SK-N-SH (cell line): ENCODE results near the gene ATXN10. TPM values are rescaled to one million over a fixed set of nuclear protein-coding genes. Genes with fewer than 3 reads are reported as not detected.
A peak's percentile ranks its signal among the peaks of the same experiment; 100 is the strongest.
"Not testable (repeated sequence)": the region's sequence is repeated elsewhere in the genome, so short reads cannot be mapped to it uniquely, and the experiment has no call there.

Experiments
- CTCF ChIA-PET: fragments of 300-600, 350-600 bp; formaldehyde crosslinking; extraction: SDS; loops from one replicate; lab custom pipeline; 2021; lab: Yijun Ruan, JAX
- POLR2A ChIA-PET: fragments of 350-600 bp; sonication (Branson Sonifier 250); formaldehyde crosslinking; extraction: SDS; loops from one replicate; lab custom pipeline; 2020; ENCODE audit warnings: antibody characterized with exemption, inconsistent platforms; lab: Yijun Ruan, JAX
- DNase-seq: peaks from one replicate; pipeline ENCODE4 v3.0.0; 2012
- H2AFZ ChIP-seq: fragments of 200-600 bp; sonication (generic); 2 replicates; pipeline ENCODE4 v1.8.1; 2016; ENCODE audit warnings: antibody characterized with exemption, mild to moderate bottlenecking, low read depth
- H3F3A ChIP-seq: fragments of 200-600 bp; sonication (generic); replicated peaks from 2 replicates; pipeline ENCODE3; 2016; ENCODE audit warnings: antibody characterized with exemption, mild to moderate bottlenecking; ENCODE audit not compliant: insufficient read depth
- H3K27ac ChIP-seq, 2 experiments: fragments of 200-500 bp in 1 of 2; fragments of 200-600 bp in 1 of 2; sonication (Bioruptor generic) in 1 of 2; sonication (generic), shearing (Covaris generic) in 1 of 2; 2 replicates each; pipeline versions ENCODE4 v1.5.1 to v1.6.1; 2014 to 2016; ENCODE audit warnings: low read depth in 2 of 2, inconsistent platforms in 1 of 2, low read length in 1 of 2, mild to moderate bottlenecking in 1 of 2, mixed read lengths in 1 of 2
- H3K27me3 ChIP-seq: fragments of 200-600 bp; sonication (generic), shearing (Covaris generic); 2 replicates; pipeline ENCODE4 v1.6.1; 2016; ENCODE audit warnings: mixed run types; ENCODE audit not compliant: insufficient read depth
- H3K36me3 ChIP-seq, 2 experiments: fragments of 200-500 bp in 1 of 2; fragments of 200-600 bp in 1 of 2; sonication (Bioruptor generic) in 1 of 2; sonication (generic) in 1 of 2; replicated peaks in 1 of 2; 2 replicates each; pipeline versions ENCODE3 to v1.5.1; 2014 to 2016; ENCODE audit warnings: low read length in 1 of 2, mild to moderate bottlenecking in 1 of 2; ENCODE audit not compliant: insufficient read depth in 2 of 2, control insufficient read depth in 1 of 2
- H3K4me1 ChIP-seq, 2 experiments: fragments of 200-500 bp in 1 of 2; fragments of 200-600 bp in 1 of 2; sonication (Bioruptor generic) in 1 of 2; sonication (generic), shearing (Covaris generic) in 1 of 2; 2 replicates each; pipeline versions ENCODE4 v1.5.1 to v1.6.1; 2014 to 2016; ENCODE audit warnings: low read depth in 1 of 2, low read length in 1 of 2, mixed run types in 1 of 2; ENCODE audit not compliant: insufficient read depth in 2 of 2, control insufficient read depth in 1 of 2
- H3K4me2 ChIP-seq: fragments of 200-600 bp; sonication (generic), shearing (Covaris generic); 2 replicates; pipeline ENCODE4 v1.6.1; 2017; ENCODE audit warnings: mixed run types
- H3K4me3 ChIP-seq, 2 experiments: fragments of 200-500 bp in 1 of 2; fragments of 200-600 bp in 1 of 2; sonication (Bioruptor generic) in 1 of 2; sonication (generic), shearing (Covaris generic) in 1 of 2; 2 replicates each; pipeline versions ENCODE4 v1.5.1 to v1.8.1; 2014 to 2016; ENCODE audit warnings: low read depth in 2 of 2, inconsistent platforms in 1 of 2, low read length in 1 of 2, mild to moderate bottlenecking in 1 of 2, mixed read lengths in 1 of 2, moderate library complexity in 1 of 2
- H3K79me2 ChIP-seq: fragments of 200-600 bp; sonication (generic); 2 replicates; pipeline ENCODE4 v1.8.1; 2017; ENCODE audit warnings: mild to moderate bottlenecking; ENCODE audit not compliant: insufficient read depth
- H3K9ac ChIP-seq: fragments of 200-600 bp; sonication (generic); 2 replicates; pipeline ENCODE4 v1.6.1; 2017; ENCODE audit warnings: mixed run types
- H3K9me2 ChIP-seq: fragments of 200-600 bp; sonication (generic); 2 replicates; pipeline ENCODE4 v1.6.1; 2017; ENCODE audit warnings: mixed run types
- H3K9me3 ChIP-seq: fragments of 200-600 bp; sonication (generic); 2 replicates; pipeline ENCODE4 v1.6.1; 2017; ENCODE audit warnings: mixed run types, mild to moderate bottlenecking, moderate library complexity
- H4K20me1 ChIP-seq: fragments of 200-600 bp; sonication (generic); 2 replicates; pipeline ENCODE4 v1.6.1; 2017; ENCODE audit warnings: mild to moderate bottlenecking, mixed run types; ENCODE audit not compliant: insufficient read depth
- CTCF ChIP-seq: fragments of 200-600 bp; sonication (generic); IDR thresholded peaks from 2 replicates; pipeline ENCODE4 v1.6.1; 2017; ENCODE audit warnings: antibody characterized with exemption, mild to moderate bottlenecking, moderate library complexity
- EP300 ChIP-seq, 2 experiments: IDR thresholded peaks; 2 replicates each; pipeline versions ENCODE4 v1.4.0 to v1.6.1; 2012; ENCODE audit warnings: borderline replicate concordance in 1 of 2, low read depth in 1 of 2, low read length in 1 of 2
- EZH2phosphoT487 ChIP-seq: fragments of 200-600 bp; sonication (generic); IDR thresholded peaks from 2 replicates; pipeline ENCODE4 v1.6.1; 2017; ENCODE audit warnings: low read depth, mixed run types, mild to moderate bottlenecking, antibody characterized with exemption, moderate library complexity, borderline replicate concordance
- FOSL2 ChIP-seq: IDR thresholded peaks from 2 replicates; pipeline ENCODE4 v1.4.0; 2012; ENCODE audit warnings: low read depth, mild to moderate bottlenecking, moderate library complexity, borderline replicate concordance
- GABPA ChIP-seq: IDR thresholded peaks from 2 replicates; pipeline ENCODE4 v1.4.0; 2012; ENCODE audit warnings: low read depth, mild to moderate bottlenecking
- GATA2 ChIP-seq: sonication (generic); formaldehyde crosslinking; IDR thresholded peaks from 2 replicates; pipeline ENCODE4 v1.5.0; 2020; ENCODE audit warnings: mild to moderate bottlenecking, missing genetic modification reagents
- IRF3 ChIP-seq: fragments of 150-350 bp; IDR thresholded peaks from 2 replicates; pipeline ENCODE4 v1.6.1; 2016; ENCODE audit warnings: mild to moderate bottlenecking, low read depth, low read length
- NFIC ChIP-seq: IDR thresholded peaks from 2 replicates; pipeline ENCODE4 v1.4.0; 2012; ENCODE audit warnings: borderline replicate concordance
- SIN3A ChIP-seq: IDR thresholded peaks from 2 replicates; pipeline ENCODE4 v1.6.1; 2012; ENCODE audit warnings: low read depth, mild to moderate bottlenecking, low read length, moderate library complexity, borderline replicate concordance
- TAF1 ChIP-seq: IDR thresholded peaks from 2 replicates; pipeline ENCODE4 v1.6.1; 2012; ENCODE audit warnings: low read depth, mild to moderate bottlenecking, low read length, moderate library complexity, borderline replicate concordance
- USF1 ChIP-seq: IDR thresholded peaks from 2 replicates; pipeline ENCODE4 v1.4.0; 2012; ENCODE audit warnings: low read depth, borderline replicate concordance
- WGBS: methylation state at CpG from one replicate; pipeline ENCODE4 v1.1.6; 2017; ENCODE audit warnings: low lambda C conversion rate; 5-methylcytosine and 5-hydroxymethylcytosine counted together
- polyA plus RNA-seq, 3 experiments: library from polyadenylated mRNA; depleted of rRNA; stranded (reverse); fragments of >200 nt; gene quantifications; 2 replicates each; pipeline ENCODE4 v1.2.3, GENCODE V29; 2012

Gene ATXN10
- polyA plus RNA-seq, 1 of the 3 experiments (the other 2 are of a cell fraction) = 202 TPM

GRCh38 chr22:45682064-45682463 is 10.4 kb downstream of the ATXN10 start (continued):
- TF ChIP-seq IRF3 (no peak), CTCF (no peak), USF1 (no peak), FOSL2 (no peak), GATA2 (CRISPR knock-in tag) (no peak), TAF1 (no peak), GABPA (no peak), SIN3A (no peak), EZH2phosphoT487 (no peak)

GRCh38 chr22:45682773-45683172 is 11.1 kb downstream of the ATXN10 start:
- CTCF ChIA-PET = interaction anchor here (1.2 kb wide), 1 partner anchor 27 kb away, joined by 3 read pairs; no protein-coding TSS in a partner anchor
- H3K9ac ChIP-seq, H3K27me3 ChIP-seq, H3K36me3 ChIP-seq, POLR2A ChIA-PET, H3K4me3 ChIP-seq, H3K9me2 ChIP-seq, H2AFZ ChIP-seq, H3K9me3 ChIP-seq, DNase-seq: not testable (repeated sequence)
- 0 out of 2 replicates have a peak overlapping the region, but pooled peaks have one; percentile 36 for H3K4me2 ChIP-seq
- H3K4me1 ChIP-seq = peaks cover 21 to 88% of the 10 kb centered on the region in 2 experiments
- H4K20me1 ChIP-seq = peaks cover 59% of the 10 kb centered on the region
- WGBS = over 99% methylated on average over 5 of the region's 5 CpGs
- peaks cover 99% of the 10 kb centered on the region for H3K79me2 ChIP-seq
- peak overlapping the region in 1 of 2 experiments; percentile 82; a peak in 1 of 4 replicates for H3K27ac ChIP-seq
- H3F3A ChIP-seq = peaks cover 69% of the 10 kb centered on the region

GRCh38 chr22:45683248-45683647 is 11.6 kb downstream of the ATXN10 start:
- Histone ChIP-seq H3K9me3 (no peaks in the 10 kb centered on the region), H3F3A (peaks cover 69% of the 10 kb centered on the region), H2AFZ (no peak overlapping the region), H3K79me2 (peaks cover 99% of the 10 kb centered on the region), H3K4me2 (0 out of 2 replicates have a peak overlapping the region, but pooled peaks have one; percentile 36), H3K9me2 (no peaks in the 10 kb centered on the region), H3K9ac (no peak overlapping the region), H3K4me1 (peaks cover 23 to 87% of the 10 kb centered on the region in 2 experiments), H3K27me3 (no peaks in the 10 kb centered on the region), H4K20me1 (peaks cover 62% of the 10 kb centered on the region), H3K27ac (peak overlapping the region in 1 of 2 experiments; percentile 26; a peak in 2 of 4 replicates), H3K4me3 (no peak overlapping the region), H3K36me3 (no peaks in the 10 kb centered on the region)
- ChIA-PET POLR2A (no interaction called here), CTCF (interaction anchor here (1.2 kb wide), 1 partner anchor 26 kb away, joined by 3 read pairs; no protein-coding TSS in a partner anchor)
- TF ChIP-seq NFIC (no peak), EP300 (IDR thresholded peaks at IDR 0.05; ENCODE audit: borderline replicate concordance in 1 of 2, low read depth in 1 of 2, low read length in 1 of 2) (no peak)
- WGBS = 86% methylated on average over 6 of the region's 6 CpGs
- no peak for DNase-seq
